OCI-M2 (cell line): ENCODE measurements around the gene ZMYM4.

Experiments
- DNase-seq: peaks from one replicate; lab custom pipeline; 2025; ENCODE audit not compliant: unreplicated experiment; lab: John Stamatoyannopoulos, UW

Gene ZMYM4

GRCh38 chr1:35274197-35274596 lies 5.7 kb downstream of the ZMYM4 start:
- no peak for DNase-seq

GRCh38 chr1:35278886-35279554 lies 10.5 kb downstream of the ZMYM4 start:
- peak; percentile 31 for DNase-seq

GRCh38 chr1:35279555-35279904 lies 11.0 kb downstream of the ZMYM4 start:
- no peak for DNase-seq

GRCh38 chr1:35280006-35280405 lies 11.5 kb downstream of the ZMYM4 start:
- DNase-seq: no peak

GRCh38 chr1:35281565-35281964 lies 13.1 kb downstream of the ZMYM4 start:
- DNase-seq: no peak

- DNase-seq: no peak
These were observed 13.7 kb downstream of the ZMYM4 start for GRCh38 chr1:35282172-35282571.

GRCh38 chr1:35284852-35285251 lies 16.3 kb downstream of the ZMYM4 start:
- DNase-seq: no peak

- no peak for DNase-seq
These were observed 17.5 kb downstream of the ZMYM4 start for GRCh38 chr1:35285771-35286606.

- no peak for DNase-seq
These were observed 19.5 kb downstream of the ZMYM4 start for GRCh38 chr1:35287807-35288640.

- no peak for DNase-seq
These were observed 20.3 kb downstream of the ZMYM4 start for GRCh38 chr1:35288761-35289160.

GRCh38 chr1:35290452-35290851 lies 21.9 kb downstream of the ZMYM4 start:
- DNase-seq: no peak

- DNase-seq: no peak
These were observed 26.3 kb downstream of the ZMYM4 start for GRCh38 chr1:35294809-35295208.

- DNase-seq: no peak
These were observed 29.4 kb downstream of the ZMYM4 start for GRCh38 chr1:35297886-35298285.

GRCh38 chr1:35298464-35298863 lies 30.0 kb downstream of the ZMYM4 start:
- DNase-seq: no peak

GRCh38 chr1:35300376-35300775 lies 31.9 kb downstream of the ZMYM4 start:
- no peak for DNase-seq

- no peak for DNase-seq
These were observed 33.3 kb downstream of the ZMYM4 start for GRCh38 chr1:35301674-35302392.

GRCh38 chr1:35305383-35305782 lies 36.9 kb downstream of the ZMYM4 start:
- no peak for DNase-seq

- no peak for DNase-seq
These were observed 47.1 kb downstream of the ZMYM4 start for GRCh38 chr1:35315649-35316048.

- DNase-seq: no peak
These were observed 47.8 kb downstream of the ZMYM4 start for GRCh38 chr1:35316264-35316663.

- no peak for DNase-seq
These were observed 51.6 kb downstream of the ZMYM4 start for GRCh38 chr1:35319988-35320713.
